CD1c-positive myeloid dendritic cell (primary cell): Measurements from ENCODE around the gene ERCC3.
A peak's percentile ranks its signal among the peaks of the same experiment; 100 is the strongest.

Experiments
- DNase-seq: peaks from one replicate; pipeline ENCODE4 v3.0.0-alpha.2; 2016; ENCODE audit errors: extremely low spot score

Gene ERCC3

DNA sequence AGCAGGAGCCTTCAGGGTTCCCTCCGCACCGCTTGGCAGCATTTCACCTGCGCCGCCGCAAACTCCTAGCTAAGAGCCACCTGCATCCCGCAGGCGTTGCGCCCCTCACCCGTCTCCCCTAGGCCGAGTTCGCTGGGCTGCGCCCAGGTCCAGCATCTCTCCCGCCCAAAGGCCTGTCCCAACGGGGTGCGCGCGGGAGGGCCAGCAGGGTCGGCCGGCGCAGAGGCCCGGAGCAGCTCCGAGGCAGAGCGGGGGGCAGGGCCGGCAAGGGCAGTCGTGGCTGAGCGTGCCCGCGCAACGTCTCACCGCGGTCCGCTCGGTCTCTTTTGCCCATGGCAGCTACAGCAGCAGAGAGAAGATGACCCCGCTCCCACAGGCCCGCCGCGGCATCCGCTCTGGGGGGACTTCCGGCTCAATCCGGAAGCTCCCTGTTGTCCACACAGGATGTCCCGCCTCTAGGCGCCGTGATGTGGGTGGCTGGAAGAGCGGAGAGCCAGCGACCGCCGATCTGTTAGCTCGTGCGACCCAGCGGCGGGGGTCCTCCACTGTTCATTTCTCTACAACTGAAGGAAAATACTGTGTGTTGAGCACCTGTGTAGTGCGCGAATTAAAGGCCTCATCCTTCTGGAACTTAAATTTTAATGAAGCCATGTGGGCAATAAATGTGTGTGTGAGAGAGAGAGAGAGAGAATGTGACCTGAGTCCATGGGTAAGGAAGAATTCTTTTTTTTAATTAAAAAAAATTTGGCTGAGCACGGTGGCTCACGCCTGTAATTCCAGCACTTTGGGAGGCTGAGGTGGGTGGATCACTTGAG lies at the start of gene ERCC3:
TSS of gene ERCC3 (minus strand) at position 397 of the 815 bp plus-strand sequence. CDS start at position 334, 63 bp downstream.
- DNase-seq = peak; percentile 82

DNA sequence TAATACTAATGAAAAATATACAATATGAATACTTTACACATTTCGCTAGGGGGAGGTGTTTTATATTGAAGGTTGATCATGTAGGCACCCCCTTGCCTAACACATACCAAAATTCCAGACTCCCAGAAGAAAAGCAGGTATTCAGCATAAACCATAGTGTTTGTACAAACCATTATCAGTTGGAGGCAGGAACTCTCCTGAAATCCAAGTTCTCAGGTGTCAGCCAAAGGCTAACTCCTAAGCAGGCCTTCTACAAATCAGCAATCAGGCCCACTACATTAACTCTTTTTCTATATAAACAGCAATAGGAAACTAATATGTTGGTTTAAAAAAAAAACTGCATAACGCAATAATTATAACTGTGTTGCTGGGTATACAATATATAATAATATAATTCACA lies 49.3 kb upstream of the ERCC3 start:
- DNase-seq = no peak

DNA sequence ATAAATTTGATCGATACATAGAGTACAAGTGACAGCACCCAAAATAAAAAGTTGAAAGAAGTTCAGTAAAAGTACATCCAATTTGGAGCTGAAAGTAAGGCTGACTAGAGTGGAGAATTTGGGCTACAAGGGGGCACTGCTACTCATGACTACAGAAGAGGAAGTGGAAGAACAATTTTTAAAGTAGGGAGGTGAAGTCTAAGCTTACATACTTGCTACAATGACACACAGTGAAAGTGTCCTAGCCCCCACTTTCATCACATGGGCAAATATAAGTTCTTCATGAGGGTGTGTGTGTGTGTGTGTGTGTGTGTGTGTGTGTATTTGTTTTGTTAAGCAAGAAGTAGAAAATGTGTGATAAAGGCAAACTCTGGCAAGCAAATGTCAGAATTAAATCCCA lies 48.2 kb upstream of the ERCC3 start:
- no peak for DNase-seq

DNA sequence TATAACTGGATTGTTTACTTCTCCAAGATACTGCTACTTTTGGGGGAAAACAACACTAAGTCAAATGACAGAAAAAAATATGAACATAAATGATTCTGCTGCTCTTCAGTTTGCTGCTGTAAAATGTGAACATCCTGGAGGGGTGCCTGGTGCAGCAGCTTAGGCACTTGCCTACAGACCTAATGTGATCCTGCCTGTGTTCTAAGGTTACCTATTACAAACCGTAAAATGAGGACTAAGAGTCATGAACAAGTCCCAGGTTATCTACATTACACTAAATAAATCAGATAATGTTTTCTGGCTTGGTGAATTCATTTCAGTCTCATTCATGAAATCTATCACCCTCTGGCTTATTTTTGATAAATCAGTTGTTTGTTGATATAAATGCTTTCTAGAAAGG lies 38.4 kb upstream of the ERCC3 start:
- DNase-seq = no peak

DNA sequence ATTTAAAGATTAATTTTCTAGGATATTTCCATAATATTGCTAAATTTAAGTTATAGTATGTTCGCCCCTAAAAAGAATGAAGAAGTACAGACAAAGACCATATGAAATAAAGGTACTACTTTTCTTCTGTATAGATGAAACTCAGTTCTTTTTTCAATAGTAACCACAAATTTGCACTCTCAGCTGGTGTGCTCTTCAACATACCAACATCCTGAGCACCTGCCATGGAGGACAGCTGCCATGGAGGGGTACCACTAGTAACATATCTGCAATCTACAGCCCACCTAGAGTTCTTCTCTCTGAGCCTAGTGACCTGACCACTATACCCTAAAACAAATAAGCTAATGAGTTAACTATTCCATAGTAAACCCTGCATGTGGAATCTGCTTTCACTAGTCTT lies 36.8 kb upstream of the ERCC3 start:
- no peak for DNase-seq

DNA sequence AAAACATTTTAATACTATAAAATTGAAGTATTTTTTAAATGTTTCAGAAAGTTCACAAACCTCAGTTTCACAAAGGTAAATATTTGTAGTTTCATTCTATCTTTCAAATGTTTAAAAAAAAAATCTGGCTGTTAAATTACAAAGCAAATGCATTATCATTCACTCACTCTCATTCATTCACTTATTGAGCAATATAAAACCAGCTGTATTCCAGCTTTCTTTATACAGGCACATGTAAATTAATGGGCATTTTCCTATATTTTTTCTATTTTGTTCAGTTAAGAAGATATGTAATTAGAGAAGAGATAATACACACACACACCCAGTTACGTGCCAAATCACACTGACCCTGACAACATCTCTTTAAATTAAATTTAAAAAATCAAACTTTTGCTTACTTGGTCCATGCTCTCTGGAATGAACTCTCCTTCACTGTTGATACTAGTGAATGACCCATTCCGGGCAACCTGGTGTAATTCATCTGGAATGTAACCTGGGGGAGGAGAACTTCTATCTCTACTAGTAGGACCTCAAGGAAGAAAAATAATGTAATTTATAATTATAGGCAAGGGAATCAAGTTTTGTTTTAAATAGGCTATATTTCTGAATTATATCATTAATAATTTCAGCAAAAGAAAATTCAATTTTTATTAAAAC lies 32.5 kb upstream of the ERCC3 start:
- no peak for DNase-seq

DNA sequence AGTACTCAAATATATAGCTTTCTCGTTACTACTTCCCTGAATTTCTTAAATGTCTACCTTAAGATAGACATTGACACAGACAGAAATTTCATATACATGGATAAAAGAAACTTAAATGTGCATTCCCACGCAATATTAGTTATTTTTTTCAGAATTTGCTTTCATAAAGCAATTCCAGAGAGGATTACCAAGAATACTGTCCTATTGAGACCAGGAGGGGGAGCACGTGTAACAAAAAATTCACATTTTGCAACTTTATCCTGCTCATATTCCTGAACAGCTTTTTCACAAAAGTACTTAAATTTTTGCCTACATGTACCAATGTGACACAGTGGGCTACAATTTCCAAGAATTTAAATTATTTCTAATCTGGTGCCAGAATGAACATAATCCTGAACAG lies 30.7 kb upstream of the ERCC3 start:
- peak; percentile 34 for DNase-seq

DNA sequence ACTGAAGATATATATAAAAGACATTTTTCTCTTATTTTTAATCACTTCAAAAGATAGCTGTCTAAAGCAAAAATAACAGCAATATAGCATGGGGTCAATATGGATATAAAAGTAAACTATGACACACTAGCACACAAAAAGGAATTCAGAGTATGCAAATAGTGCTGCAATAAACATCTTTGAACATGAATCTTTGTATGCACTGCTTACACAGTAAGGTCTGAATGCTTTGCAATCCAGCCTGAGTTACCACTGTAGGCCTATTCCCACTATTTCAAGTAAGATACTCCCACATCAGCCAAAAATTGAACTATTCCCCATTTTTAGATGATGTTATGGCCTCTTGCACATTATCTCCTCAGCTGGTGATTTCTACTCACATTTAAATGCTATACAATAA lies 27.4 kb upstream of the ERCC3 start:
- DNase-seq = no peak

DNA sequence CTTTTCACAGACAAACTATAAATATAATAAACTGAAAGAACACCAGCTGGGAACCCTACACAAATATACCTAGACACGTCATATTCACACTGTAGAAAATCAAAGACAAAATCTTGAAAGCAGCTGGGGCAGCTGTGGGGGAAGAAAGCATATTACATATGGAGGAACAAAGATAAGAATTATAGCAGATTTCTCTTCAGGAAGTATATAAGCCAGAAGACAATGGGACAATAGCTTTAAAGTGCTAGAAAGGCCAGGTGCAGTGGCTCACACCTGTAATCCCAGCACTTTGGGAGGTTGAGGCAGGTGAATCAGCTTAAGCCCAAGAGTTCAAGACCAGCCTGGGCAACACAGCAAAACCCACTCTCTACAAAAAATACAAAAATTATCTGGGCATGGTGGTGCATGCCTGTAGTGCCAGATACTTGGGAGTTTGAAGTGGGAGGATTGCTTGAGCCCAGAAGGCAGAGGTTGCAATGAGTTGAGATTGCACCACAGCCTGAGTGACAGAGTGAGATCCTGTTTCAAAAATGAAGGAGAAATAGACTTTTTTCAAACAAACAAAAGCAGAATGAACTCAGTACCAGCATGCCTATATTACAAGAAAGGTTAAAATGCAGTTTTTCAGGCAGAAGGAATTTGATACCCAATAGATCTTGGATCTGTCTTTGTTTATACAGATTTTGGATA lies 26.8 kb upstream of the ERCC3 start:
- DNase-seq = no peak

DNA sequence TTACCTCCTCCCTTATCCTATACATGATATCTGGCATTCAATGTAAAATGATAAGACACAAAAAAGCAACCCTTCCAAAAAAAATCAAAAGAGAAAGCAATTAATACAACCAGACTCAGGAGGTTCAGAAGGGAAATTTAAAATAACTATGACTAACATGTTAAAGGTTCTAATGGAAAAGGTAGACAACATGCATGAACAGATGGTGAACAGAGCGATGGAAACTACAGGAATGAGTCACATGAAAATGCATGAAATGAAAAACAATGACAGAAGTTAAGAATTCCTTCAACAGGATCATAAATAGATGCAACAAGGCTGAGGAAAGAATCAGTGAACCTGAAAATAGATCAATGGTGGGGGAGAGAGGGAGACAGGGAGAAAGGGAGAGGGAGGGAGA lies 26.1 kb upstream of the ERCC3 start:
- no peak for DNase-seq

DNA sequence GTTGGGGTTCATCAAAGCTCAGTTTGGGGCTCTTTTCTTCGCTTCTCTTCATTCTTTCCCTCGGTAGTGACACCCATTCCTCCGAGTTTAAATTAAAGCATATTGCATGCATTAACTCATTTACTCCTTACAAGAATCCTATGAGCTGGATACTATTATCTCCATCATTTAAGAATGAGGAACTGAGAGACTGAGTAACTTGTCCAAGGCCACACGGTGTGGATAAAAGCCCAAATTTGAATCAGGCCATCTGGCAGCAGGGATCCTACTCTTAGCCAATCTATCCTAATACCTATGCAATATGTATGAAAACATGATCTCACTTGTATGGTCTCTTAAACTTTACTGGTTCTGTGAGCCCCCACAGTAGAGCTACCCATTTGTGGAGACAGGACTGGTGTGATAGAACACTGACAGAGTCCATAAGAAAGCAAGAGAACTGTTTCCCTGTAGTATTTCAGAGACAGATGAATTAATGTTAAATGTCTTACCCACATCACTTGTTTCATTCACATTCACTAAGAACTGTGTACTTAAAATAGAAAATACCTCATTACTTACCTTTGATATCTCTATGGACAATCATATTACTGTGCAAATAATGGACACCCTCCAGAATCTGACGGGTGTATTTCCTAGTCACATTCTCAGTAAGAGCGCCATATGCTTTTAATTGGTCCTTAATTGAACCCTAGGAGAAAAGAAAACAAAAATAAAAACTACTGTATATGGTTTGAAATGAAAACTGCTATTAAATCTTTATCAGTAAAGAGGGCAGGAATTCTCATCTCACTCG lies 20.4 kb upstream of the ERCC3 start:
- peak; percentile 38 for DNase-seq

DNA sequence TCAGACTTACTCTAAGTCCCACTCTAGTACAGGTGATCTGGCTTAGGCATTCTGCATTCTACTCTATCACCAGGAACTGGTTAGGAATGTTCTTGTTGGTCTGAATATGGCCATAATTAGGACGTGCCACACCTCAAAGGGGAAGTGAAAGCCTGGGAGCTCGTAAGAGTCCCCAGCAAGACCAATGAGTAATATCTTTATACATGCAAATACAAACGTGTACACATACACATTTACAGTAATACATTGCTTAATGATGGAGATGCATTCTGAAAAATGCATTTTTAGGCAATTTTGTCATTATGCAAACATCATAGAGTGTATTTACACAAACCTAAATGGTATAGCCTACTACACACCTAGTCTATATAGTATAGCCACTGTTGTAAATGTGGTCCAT lies 19.5 kb upstream of the ERCC3 start:
- peak; percentile 73 for DNase-seq

DNA sequence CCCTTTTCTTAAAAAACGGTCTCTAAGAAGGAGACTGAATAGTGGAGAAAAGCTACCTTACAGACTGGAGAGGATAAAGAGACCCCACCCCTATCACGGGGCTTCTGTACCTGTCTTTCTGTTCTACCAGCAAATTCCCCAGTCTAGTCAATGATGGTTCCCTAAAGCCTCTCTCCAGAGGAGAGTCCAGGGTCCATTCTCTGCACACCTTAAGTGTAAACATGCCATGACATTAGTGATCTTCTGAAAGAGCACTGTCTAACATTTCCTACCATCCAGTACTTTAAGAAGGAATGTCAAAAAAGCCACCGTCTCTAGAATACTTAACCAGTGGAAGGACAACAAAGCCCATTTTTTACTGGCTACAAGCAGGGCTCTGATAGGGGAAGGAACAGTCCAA lies 17.0 kb upstream of the ERCC3 start:
- DNase-seq = no peak

DNA sequence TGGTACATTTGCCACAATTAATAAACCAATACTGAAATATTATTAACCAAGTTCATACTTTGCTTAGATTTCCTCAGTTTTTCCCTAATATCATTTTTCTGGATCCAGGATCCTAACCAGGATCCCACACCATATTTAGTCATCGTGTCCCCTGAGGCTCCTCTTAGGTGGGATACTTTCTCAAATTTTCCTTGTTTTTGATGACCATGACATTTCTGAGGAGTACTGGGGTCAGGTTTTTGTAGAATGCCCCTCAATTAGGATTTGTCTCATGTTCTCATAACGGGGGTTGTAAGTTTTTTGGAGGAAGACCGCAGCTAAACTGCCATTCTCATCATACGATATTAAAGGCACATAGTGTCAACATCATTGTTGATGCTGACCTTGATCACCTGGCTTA lies 15.5 kb upstream of the ERCC3 start:
- DNase-seq = no peak

DNA sequence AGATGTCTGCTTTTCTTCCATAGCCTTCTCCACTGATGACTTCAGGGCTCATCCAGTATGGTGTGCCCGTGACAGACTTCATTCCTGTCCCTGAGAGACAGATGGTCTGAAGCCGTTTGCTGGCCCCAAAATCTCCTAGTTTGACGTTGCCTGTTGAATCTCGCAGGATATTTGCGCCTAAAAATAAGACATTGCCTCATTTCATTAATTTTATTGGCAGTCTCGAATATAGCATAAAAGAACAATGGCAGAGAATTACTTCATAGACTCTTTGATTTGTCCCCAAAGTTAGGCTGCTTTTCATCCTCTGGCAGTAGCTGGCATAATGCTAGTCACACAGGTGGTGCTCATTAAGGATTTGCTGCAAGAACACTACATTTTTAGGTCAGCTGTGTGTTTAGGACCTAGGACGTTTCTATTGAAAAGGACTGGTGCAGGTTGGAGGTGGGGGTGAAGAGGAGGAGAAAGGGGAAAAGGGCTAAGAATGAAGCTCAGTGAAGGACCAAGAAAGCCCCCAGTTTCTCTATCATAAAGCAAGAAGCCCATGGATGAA lies 14.7 kb upstream of the ERCC3 start:
- DNase-seq = no peak

DNA sequence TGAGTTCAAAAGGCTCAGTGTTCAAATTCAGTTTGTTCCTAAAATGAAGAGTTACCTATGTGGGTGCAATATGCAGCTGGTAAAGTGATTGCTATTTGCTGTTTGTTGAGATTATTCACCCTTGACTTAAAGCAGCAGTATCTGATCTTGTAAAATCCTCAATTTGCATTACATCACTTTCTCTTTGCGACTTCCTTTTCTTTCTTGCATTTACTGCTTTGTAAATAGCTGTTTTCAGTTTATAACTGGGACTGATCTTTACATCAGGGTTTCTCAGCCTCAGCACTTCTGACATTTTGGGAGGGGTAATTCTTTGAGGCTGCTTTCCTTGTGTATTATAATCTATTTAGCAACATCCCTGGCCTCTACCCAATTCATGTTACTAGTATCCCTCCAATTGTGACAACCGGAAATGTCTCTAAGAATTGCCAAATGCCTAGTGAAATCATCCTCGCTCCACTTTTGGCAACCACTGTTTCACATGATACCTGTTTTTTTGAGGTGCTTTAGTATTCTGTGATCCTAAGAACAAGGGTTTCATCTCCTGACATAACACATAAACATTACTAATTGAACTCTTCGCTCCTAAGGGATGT lies 12.1 kb upstream of the ERCC3 start:
- DNase-seq = no peak

DNA sequence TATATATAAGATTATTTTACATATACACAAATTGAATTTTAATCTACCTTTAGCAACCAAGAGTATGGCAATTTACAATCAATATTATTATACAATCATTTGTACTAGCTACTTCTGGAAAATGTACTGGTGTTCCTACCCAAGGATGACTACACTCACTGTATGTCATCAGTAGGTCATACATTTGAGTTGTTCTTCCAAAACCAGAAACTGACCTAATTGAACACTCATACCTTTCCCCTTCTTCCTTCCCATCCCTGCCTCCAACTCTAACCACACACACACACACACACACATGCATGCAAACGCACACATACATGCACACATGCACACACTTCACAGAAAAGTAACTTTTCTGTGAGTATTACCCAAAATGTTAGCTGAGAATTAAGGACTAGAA lies 8.2 kb upstream of the ERCC3 start:
- no peak for DNase-seq

DNA sequence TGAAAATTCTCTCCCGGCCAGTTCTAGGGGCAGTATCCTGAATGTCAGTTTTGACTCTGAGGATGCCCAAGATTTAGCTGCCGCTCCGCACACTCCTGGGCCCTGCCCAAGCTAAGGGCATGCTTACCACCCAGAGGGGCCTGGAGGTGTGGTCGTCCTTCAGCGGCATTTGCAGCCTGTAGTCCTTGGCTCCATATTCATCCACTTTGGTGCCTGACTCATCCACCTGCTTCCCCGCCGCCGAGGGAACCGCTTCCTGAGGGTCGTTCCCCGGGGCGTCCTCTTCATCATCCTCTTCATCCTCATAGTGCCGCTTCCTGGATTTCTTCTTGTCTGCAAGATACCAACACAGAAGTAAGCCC lies 577 bp downstream of the ERCC3 start:
- DNase-seq = no peak

DNA sequence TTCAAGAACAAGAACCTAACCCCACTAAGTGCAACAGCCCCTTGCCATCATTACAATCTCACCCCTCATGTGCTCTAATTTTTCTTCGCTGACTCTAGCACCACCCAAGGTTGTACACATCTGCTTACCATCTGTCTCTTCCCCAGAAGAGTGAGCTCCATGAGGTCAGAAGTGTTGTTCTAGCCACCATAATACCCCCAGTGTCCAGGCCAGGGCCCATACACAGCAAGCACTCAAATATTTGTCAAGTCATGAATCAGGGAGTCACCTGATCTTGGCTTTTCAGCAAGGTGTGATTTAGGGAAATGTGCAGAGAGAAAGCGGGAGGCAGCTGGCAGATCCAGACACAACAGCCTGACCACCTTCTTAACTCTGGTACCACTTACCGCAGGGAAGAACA lies 5.7 kb downstream of the ERCC3 start:
- no peak for DNase-seq

DNA sequence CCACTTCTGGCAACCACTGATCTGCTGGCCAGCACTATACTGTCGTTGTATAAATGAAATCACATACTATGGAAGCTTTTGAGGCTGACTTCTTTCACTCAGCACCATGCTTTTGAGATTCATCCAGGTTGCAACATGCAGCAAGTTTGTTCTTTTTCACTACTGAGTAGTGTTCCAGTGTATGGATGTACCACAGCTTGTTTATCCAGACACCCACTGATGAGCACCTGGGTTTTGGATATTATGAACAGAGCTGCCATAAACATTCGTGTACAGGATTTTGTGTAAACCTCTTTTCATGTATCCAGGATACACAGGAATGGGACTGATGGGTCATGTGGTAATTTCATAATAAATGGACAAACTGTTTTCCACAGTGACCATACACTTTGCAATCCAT lies 10.7 kb downstream of the ERCC3 start:
- no peak for DNase-seq

DNA sequence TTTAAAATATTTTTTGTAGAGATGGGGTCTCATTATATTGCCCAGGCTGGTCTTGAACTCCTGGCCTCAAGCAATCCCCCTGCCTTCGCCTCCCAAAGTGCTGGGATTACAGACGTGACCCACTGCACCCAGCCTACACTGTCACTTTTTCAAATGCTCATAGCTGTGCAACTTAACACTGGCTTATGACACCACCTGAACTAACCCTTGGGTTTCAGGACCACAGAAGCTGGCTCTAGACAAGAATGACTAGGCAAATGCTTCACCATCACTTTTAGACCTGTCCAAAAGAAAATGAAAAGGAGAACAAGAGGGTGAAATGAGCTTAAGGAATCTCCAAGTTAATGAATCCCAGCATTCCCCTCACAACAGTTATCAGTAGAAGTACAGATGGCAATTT lies 13.3 kb downstream of the ERCC3 start:
- DNase-seq = no peak

DNA sequence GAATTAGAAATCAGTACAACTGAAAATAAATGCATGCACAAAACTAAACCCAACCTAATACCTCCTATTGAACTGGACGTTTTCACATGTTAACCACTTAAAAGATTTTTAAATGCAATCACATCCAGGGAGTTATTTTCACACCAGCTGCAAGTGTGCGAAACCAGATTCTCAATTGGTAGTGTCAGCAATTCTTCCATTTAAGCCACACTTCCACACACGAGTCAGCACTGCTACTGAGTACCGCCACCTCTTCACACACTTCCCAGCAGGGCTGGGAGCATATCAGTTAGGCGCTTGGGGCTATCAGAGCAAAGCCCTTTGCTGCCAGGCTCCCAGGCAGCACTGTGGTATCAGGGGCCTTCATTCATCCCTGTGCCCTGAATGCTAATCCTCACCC lies 14.2 kb downstream of the ERCC3 start:
- no peak for DNase-seq
